Chondrocyte (in vitro differentiated cells): ENCODE measurements around the gene SPECC1L. TPM values are rescaled to one million over a fixed set of nuclear protein-coding genes. Genes with fewer than 3 reads are reported as not detected.

Experiments
- DNase-seq: peaks from one replicate; pipeline ENCODE4 v3.0.0; 2021; ENCODE audit warnings: mixed read lengths, low spot score
- H3K27ac Mint-ChIP-seq: one replicate; pipeline ENCODE4 v1.8.0; 2021; ENCODE audit warnings: mild to moderate bottlenecking, moderate library complexity, mixed read lengths; ENCODE audit not compliant: unreplicated experiment
- H3K27me3 Mint-ChIP-seq: 2 replicates; pipeline ENCODE4 v1.8.0; 2021; ENCODE audit warnings: low read depth, mixed read lengths
- H3K36me3 Mint-ChIP-seq: 2 replicates; pipeline ENCODE4 v1.8.0; 2021; ENCODE audit warnings: low read depth, mixed read lengths
- H3K4me1 Mint-ChIP-seq: 2 replicates; pipeline ENCODE4 v1.8.0; 2021; ENCODE audit warnings: low read depth, mild to moderate bottlenecking, mixed read lengths
- H3K4me3 Mint-ChIP-seq: one replicate; pipeline ENCODE4 v1.8.0; 2021; ENCODE audit warnings: mild to moderate bottlenecking, moderate library complexity, mixed read lengths; ENCODE audit not compliant: unreplicated experiment
- H3K9me3 Mint-ChIP-seq: 2 replicates; pipeline ENCODE4 v1.8.0; 2021; ENCODE audit warnings: low read depth, mixed read lengths
- CTCF ChIP-seq: fragments of 200-600 bp; sonication (generic); IDR thresholded peaks from 2 replicates; pipeline ENCODE4 v1.5.0; 2021; ENCODE audit warnings: antibody characterized with exemption, mild to moderate bottlenecking, moderate library complexity
- total RNA-seq: library from RNA; stranded (reverse); gene quantifications from 3 replicates; pipeline ENCODE4 v1.2.1, GENCODE V29; 2021

The SPECC1L gene
- total RNA-seq, 1 donor from 2014 or later: 91.3 TPM

DNA sequence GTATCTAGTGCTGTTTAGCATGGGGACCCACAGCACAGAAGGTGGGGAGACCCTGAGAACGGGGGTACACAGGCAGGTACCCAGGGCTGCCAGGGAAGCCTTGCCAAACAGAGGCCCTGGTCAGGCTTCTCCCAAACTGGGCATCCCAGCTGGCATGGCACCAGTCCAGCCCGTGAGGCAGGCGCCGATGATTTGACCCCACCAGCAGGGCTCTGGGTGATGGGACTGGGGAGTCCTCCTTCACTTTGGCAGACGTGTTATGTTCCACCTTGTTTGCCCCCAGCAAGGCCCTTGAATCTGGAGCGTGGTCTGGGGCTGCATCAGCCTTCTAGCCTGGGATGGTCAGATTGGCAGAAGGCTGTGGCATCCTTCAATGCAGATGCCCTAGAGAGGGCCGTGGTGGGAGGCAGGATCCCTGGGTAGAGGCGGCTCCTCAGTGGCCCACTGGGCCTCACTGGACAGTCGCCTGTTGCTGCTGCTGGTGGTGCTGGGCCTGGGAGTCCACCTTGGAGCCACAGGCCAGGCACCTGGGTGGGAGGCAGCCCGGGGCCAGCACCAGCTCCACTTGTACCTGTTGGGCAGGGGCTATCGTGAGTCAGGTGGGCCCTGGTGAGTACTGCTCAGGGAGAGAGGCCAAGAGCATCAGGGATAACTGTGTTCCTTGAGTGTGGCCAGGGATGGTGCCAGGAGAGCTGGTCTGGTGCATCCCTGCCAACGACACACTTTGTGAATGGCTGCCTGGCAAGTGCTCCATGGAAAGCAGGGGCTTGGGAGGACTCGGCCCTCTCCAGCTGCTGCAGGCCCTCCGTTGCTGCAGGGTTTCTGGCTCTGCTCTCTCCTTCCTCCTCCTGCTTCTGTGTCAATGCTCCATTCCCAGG, 160.0 kb downstream of the SPECC1L start:
- no peak overlapping the region for H3K4me3 Mint-ChIP-seq
- no peak overlapping the region for H3K27ac Mint-ChIP-seq
- peaks cover 37% of the 10 kb centered on the region for H3K4me1 Mint-ChIP-seq
- H3K9me3 Mint-ChIP-seq: no peaks in the 10 kb centered on the region
- peaks cover 5% of the 10 kb centered on the region for H3K27me3 Mint-ChIP-seq
- no peak for TF ChIP-seq CTCF
- no peaks in the 10 kb centered on the region for H3K36me3 Mint-ChIP-seq
- peak; percentile 80 for DNase-seq

DNA sequence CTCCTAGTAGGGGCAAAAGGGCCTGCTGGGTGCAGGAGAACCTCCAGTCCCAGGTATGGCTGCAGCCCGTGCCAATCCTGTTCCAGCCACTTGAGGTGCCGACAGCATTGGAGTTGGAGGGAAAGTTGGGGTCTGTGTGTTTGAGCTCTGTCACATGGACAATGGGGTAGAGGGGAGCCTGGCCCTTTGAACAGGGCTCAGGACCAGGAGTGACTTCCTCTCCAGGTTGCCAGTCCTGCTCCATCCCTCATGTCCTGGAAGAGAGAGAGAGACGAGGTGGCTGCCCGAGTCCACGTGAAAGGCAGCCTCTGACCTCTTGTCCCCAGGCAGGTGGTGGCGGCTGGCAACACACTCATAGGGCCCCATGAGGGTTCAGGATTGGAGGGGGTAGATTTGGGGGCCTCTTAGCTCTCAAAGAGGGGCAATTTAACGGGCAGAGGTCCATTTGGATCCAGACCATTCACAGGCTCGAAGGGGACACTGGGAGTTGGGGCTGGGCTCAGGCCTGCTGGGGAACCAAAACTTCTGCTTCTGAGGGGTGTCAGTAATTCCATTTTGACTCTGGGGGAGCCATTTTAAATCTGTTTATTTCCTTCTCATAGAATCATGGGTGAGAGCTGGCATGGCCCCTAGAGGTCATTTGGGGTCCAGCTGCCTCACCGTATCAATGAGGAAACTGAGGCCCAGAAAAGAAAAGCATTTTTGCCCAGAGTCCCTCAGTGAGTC, 160.8 kb downstream of the SPECC1L start:
- no peaks in the 10 kb centered on the region for H3K27me3 Mint-ChIP-seq
- no peaks in the 10 kb centered on the region for H3K9me3 Mint-ChIP-seq
- H3K4me3 Mint-ChIP-seq: no peak overlapping the region
- peaks cover 37% of the 10 kb centered on the region for H3K4me1 Mint-ChIP-seq
- H3K27ac Mint-ChIP-seq: no peak overlapping the region
- no peaks in the 10 kb centered on the region for H3K36me3 Mint-ChIP-seq
- peak; percentile 46 for DNase-seq
- TF ChIP-seq CTCF: no peak

- H3K4me1 Mint-ChIP-seq: peaks cover 37% of the 10 kb centered on the region
- H3K27me3 Mint-ChIP-seq: no peaks in the 10 kb centered on the region
- peak; percentile 83 for DNase-seq
- H3K36me3 Mint-ChIP-seq: no peaks in the 10 kb centered on the region
- no peaks in the 10 kb centered on the region for H3K9me3 Mint-ChIP-seq
- peak overlapping the region; percentile 16 for H3K4me3 Mint-ChIP-seq
- no peak for TF ChIP-seq CTCF
- H3K27ac Mint-ChIP-seq: peak overlapping the region; percentile 49
Observed at GRCh38 chr22:24432059-24432853, 161.6 kb downstream of the SPECC1L start.

- Mint-ChIP-seq H3K9me3 (no peaks in the 10 kb centered on the region), H3K27me3 (no peaks in the 10 kb centered on the region), H3K36me3 (no peaks in the 10 kb centered on the region), H3K4me1 (peaks cover 46% of the 10 kb centered on the region), H3K27ac (no peak overlapping the region), H3K4me3 (no peak overlapping the region)
- DNase-seq: peak; percentile 91
- no peak for TF ChIP-seq CTCF
Observed at GRCh38 chr22:24433001-24433827, 162.6 kb downstream of the SPECC1L start.
